Fibroblast of gingiva (primary cell): ENCODE results near the gene YTHDF1.

Experiments
- DNase-seq: peaks from one replicate; pipeline ENCODE4 v3.0.0-alpha.2; 2011; ENCODE audit warnings: low read depth

YTHDF1 gene

DNA sequence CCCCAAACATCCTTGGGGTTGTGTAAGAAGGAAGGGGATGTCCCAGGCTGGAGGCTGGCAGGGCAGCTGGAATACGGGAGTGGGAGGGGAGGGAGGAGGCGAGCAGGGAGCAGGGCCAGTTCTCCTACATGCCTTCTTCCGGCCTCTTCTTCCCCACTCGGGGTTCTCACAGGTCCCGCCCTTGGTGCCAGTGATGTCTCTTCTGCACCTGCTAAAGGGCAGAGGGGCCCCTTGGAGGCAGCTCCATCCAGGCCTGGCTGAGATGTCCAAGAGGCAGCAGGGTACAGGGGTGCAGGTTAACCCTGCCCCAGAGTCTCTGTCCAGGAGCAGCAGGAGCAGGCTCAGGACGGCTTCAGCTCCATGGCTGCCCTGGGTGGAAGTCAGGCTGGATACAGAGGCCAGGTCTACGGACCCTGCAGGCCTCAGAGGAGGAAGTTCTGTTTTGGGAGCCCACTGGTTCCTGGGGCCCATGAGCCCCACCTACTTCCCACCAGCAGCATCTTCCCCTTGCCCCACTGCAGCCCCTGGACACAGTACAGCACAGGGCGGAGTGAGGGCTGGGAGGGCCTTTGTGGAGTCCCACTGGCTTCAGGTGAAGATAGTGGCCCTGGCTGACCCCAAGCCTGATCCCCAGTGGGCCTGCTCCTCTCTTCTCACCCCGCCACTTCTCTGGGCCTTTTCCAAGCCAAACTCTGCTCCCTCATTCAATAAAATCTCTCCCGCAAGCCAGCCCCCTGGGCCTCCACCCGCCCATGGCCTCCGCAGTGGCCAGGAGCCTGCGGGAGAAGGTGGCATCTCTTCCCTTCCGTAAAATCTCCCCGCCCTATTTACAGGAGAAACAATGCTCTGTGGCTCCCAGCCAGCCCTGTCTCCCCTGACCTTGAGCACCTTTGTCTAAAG lies 60.4 kb downstream of the YTHDF1 start:
- DNase-seq: no peak

DNA sequence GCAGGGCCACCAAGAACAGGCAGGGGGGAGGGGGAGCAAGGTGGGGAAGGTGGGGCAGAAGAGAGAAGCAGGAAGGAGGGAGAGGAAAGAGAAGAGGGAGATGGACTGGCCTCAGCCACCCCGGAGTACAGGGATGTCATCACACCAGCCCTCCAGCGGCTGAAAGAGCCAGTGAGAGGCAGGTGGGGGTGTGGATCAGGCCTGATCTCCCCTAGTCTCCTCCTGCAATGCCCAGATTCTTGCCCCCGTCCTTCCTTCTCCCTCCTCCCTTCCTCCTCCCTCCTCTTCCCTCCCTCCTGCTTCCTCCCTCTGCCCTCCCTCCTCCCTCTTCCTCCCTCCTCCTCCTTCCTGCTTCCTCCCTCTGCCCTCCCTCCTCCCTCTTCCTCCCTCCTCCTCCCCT lies 61.5 kb downstream of the YTHDF1 start:
- DNase-seq: no peak

DNA sequence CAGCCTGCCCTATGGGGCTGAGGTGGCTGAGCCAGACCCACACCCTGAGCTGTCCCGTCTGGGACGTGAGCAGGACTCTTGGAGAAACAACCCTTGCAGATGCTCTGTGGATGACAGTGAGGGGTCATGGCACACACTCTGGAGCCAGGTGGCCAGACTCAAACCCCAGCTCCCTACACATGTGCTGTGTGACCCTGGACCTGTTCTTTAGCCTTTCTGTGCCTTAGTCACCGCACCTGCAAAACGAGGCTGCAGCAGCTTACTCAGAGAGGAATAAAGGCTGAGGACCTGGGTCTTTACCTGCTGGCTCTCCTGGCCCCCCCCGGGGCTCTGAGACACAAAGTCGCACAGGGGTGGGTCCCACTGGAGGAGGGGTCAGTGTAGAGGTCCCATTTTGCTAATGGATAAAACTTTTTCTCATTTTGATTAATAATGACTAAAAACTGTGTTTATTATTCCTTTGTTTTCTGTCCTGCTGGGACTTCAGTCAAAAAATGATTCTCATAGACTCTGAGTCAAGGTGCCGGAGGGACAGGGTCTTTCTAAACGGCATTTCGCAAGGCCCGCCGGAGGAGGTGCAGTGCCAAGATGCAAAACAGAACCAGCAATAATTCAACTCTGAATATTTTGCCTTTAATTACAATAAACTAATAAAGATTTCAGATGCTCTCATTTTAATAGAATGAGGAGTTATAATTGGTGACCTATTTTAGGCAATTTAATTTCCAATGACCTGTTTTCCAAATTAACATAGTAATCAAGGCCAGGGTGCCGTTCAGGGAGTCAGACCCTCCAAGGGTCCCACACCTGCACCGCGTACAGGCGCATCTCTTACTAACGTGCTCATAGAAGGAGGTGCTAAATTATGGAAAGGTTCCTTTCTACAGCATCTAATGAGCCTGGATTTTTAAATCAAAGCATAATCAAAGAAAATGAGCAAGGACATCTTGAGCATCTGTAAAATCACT lies 62.4 kb downstream of the YTHDF1 start:
- DNase-seq: no peak

DNA sequence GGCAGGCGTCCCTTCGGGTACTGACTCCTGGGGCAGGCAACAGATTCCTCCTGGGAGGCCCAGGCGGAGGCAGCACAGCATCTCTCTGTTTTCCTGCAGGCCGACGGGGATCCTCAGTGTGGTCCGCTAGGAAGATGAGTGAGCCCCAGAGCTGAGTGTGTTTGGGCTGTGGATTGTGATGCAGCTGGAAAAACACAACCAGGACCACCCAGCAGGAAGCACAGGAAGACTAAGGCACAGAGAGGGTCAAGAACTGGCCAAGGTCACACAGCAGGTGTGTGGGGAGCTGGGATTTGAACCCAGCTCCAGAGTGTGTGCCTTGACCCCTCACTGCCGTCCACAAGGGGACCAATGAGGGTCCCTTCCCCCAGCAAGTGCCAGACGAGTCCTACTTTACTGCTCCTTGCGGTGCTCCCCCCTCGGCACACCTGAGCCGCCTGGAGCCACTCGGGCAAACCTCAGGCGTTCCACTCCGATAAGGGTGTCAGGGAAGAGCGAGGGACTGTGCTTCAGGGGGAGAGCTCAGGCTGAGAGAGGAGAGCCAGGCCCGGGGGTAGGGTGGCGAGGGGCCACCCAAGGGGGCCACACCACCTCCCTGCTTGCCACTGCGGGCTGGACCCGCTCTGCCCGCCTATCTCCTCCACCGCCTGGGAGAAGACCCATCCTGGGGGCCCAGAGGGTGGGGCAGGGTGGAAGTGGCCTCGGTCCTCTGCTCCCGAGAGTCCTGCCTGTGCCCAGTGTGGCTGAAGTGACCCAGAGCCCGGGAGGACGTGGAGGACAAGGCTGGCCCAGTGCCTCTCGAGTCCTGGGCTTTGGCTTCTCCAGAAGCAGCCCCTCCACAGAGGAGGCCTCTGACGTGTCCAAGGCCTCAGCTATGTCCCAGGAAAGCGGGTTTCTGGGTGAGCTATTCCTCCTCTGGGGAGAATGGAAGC lies 63.3 kb downstream of the YTHDF1 start:
- DNase-seq: no peak

GRCh38 chr20:63151554-63152321 lies 64.2 kb downstream of the YTHDF1 start:
- peak; percentile 5 for DNase-seq

GRCh38 chr20:63150911-63151531 lies 64.9 kb downstream of the YTHDF1 start:
- DNase-seq: no peak

DNA sequence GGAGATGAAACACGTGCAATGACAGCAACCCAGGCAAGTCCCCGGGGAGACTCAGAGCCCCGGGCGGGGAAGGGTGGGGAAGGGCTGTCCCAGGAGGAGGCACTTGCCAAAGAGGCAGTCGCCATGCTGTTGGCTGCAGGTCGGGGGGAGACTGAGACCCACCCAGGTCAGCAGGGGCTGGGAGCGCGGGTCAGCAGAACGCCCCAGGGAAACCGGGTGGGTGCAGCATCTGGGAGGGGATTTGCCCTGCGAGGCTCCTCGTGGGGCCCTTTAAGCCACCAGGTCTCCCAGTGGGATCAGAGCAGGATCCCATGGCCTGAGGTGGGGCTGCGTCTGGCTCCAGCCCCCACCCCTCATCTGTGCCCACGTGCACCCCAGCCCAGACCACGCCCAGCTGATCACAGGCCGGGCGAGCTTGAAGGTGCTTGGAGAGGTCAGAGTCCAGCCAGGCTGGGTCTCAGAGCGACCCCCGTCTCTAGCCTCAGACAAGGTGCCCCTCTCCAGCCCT lies 65.5 kb downstream of the YTHDF1 start:
- DNase-seq: no peak

DNA sequence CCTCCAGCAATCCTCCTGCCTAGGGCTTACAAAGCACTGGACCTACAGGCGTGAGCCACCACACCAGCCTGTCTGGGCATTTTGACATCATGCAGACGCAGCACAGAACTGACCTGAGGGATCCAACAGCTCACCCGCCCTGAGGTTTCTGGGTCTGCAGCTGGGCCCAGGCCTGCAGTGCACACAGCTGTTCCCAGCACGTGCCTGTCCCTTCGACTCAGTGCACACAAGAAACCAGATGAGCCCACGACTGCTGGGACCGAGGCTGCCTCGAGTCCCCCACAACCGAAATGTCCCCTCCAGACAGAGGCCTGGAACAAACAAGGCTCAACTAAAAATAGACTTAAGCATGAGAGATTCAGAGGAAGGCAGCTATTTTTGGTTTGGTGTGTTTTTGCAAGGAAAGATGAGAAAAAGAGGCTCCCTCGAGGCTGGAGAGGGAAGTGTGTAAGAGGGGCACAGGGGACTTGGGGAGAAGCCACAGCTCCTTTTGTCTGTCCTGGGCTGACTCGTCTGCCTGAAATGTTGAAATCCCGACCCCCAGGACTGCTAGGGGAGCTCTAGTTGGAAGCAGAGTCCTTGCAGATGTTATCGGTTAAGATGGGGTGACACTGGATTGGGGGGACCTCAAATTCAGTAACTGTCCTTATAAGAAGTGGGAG lies 66.3 kb downstream of the YTHDF1 start:
- no peak for DNase-seq

DNA sequence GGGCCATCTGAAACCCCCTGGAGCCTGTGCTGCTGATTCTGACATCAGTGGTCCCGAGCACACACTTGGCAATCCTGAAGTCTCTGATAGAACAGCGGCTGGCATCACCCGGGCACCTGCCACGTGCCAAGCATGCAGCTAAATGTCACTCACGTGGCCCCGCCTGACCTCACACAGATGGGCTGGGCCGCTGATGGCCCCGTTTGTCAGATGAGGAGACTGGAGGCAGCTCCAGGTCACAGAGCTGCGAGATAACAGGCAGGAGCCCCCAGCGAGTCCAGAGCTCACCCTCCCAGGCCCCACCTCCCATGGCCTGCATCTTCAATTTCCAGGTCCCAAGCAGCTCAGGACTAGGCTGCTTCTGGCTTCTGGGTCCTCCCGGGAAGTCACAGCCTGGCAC lies 67.2 kb downstream of the YTHDF1 start:
- DNase-seq: no peak

GRCh38 chr20:63147532-63147931 lies 68.4 kb downstream of the YTHDF1 start:
- DNase-seq: no peak
